GM21576 (cell line): ENCODE measurements around the gene CFAP141.
A peak's percentile ranks its signal among the peaks of the same experiment; 100 is the strongest.
"Not testable (repeated sequence)": the region's sequence is repeated elsewhere in the genome, so short reads cannot be mapped to it uniquely, and the experiment has no call there.

Source experiments
- ATAC-seq: cut with Tn5 transposase; IDR thresholded peaks from one replicate; pipeline ENCODE4 v1.9.1; 2021; ENCODE audit warnings: mild to moderate bottlenecking, moderate library complexity; ENCODE audit not compliant: unreplicated experiment

Gene CFAP141

DNA sequence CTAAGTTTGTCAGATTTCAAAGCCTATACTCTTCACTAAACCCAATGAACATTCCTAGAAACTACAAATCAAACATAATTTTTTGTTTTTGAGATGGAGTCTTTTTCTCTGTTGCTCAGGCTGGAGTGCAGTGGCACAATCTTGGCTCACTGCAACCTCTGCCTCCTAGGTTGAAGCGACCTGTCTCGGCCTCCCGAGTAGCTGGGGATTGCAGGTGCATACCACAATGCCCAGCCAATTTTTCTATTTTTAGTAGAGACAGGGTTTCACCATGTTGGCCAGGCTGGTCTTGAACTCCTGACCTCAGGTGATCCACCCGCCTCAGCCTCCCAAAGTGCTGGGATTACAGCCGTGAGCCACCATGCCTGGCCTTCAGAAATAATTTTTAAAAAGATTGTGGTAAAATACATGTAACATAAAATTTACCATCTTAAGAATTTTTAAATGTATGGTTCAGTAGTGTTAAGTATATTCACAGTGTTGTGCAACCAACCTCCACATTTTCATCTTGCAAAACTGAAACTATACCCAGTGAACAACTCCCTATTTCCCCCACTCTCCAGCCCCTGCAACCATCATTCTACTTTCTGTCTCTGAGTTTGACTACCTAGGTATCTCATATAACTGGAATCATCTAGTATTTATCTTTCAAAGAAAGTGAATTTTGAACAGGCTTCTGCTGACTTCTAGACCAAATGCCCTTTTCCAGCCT, 2.7 kb upstream of the CFAP141 start:
- no peak for ATAC-seq

DNA sequence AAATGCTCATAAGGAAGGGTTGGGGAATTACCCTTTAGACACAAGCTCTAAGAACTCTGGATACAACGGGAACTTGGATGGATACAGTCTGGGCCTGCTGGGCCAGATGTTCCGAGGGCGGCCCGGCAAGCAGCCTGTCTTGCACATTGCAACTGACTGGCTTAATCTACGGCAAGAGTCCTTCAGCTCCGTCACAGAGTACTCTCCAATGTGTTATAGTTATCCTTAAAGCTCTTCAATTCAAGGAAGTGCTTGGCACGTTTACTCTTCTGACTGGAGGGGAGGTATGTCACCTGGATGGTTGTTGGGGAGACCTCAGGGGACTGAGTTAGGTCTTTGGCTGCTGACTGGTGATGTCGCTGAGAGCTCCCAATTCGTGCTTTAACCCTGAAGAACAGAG, 1.1 kb upstream of the CFAP141 start:
- ATAC-seq: no peak

DNA sequence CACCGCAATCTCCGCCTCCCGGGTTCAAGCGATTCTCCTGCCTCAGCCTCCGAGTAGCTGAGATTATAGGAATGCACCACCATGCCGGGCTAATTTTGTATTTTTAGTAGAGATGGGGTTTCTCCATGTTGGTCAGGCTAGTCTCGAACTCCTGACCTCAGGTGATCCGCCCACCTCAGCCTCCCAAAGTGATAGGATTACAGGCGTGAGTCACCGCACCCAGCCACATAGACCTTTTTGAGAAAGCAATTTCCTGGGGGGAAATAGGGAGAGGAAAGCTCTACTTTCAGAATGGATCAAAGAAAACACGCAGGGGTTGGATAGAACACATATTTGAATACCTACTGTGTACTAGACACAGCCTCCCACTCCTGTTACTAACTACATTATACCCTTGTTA, 355 bp downstream of the CFAP141 start:
- not testable (repeated sequence) for ATAC-seq

DNA sequence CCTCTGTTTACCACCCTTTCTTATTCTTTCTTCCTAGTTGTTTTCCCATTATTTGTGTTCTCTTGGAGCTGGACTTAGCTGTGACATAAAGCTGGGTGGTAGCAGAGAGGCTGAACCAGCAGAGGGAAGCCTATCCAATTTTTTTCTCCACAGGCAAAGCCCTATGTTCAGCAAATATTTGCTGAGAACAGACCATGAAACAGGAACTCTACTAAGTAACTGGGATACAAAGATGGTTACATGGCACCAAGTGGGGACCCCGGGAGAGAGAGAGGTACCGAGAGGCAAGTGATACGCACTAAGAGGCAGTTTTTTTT, 6.6 kb downstream of the CFAP141 start:
- ATAC-seq: no peak

DNA sequence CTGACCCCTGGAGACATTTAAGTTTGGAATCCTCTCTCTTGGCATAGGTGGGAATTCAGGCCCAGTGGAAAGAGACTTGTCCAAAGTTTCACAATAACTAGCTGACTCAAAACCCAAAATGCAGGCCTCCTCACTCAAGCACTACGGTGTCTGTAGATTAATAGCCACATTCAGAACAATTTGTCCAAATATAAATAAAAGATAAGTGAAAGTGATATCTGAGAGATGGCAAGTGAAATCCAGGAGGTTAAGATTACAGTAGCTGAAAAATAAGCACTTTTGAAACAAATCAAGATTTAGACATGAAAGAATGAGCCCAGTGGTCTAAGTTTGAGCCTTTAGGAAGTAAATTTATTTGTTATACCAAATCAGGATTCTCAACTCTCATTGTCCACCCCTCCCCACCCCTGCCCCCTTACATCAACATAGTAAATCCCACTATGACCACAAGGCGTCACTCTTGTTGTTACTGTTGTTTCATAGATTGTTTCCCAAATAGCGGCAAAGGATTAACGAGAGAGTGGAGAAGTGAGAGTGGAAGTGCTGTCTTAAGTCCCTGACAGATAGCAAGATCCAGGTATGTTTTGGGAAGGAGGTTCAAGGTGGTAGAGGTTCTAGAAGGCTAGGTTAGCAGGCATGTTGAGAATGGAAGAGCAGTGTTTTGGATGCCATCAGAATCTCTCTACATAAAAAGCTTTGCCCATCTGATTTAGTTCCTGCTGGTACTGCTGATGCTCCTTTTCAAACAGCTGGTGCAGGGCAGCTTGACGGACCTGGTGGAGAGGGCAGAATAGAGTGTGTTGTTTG, 7.2 kb downstream of the CFAP141 start:
- no peak for ATAC-seq

DNA sequence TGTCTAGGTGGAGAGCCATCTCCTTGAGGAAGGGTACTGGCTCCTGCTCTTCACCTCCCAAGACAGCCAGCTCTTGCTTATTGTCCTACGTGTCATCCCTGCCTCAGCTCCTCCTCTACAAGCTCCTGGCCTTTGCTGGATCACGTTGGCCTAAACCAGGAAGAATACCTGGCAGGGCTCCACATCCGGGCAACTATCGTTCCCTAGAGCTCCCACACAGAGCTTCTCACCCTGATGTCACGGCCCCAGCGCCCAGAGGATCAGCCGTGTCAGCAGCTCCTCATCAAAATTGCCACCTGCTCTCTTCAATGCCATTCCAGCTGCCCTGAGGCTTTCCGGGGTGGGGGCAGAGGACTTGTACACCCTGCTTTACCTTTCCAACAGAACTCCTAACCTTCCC, 12.3 kb downstream of the CFAP141 start:
- no peak for ATAC-seq

DNA sequence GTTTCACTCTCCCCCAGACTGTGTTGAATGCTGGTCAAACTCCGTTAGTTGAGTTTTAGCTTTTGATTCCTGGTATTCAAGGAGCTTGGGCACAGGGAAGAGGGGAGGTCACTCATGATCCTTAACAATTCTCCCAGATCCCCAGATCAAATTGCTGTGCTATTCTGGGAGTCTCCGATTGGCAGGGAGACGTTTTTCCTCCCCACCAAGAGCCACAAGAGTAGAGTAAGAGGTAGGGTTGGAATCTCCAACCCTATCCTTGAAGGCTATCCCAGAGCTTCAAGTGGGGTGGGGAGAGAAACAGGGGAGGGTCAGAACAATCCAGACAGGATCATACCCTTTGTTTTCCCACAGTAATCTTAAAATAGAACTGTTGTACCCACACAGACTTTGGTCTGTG, 13.7 kb downstream of the CFAP141 start:
- ATAC-seq: no peak

DNA sequence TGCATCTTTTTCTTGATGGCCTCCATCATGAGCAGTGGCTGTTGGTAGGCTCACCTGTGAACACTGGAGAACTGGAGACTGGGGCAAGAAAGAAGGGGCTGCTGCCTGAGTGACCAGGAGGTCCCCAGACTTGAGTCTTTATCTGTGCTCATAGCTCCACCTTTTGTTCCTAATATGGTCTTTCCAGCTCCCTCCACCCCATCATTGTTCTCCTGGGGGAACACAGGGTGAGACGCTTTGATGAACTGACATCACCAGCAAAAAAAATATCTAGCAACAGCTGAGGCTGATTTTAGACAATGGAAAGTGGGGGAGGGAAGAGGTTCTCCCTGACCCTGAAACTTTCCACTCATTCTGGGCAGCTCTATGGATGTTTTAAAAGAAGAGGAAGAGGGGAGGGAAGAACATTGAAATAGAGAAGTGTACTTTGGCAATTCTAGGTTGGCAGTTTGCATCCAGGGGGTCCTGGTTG, 14.1 kb downstream of the CFAP141 start, which contains the start of gene TPM3:
TSS of gene TPM3 (minus strand) at position 111 of the 472 bp plus-strand sequence. CDS start at position 29, 82 bp downstream.
- no peak for ATAC-seq

DNA sequence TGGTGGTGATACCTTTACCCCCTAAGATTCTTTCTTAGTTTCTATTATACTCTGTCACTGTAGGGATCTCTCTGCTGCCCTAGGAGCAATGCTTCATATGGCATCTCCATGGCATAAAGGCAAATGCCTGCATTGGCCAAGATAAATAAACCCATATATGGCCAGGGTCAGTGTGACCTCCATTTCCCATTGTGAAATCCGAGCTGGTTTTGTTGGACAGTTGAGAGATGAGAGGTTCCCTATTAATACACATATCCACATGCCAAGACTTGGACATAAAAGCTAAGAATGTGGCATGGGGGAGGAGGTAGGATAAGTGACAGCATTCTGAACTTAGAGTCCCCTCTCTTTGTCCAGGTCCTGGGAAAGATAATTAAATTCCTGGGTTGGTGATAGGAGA, 15.6 kb downstream of the CFAP141 start:
- ATAC-seq: no peak

DNA sequence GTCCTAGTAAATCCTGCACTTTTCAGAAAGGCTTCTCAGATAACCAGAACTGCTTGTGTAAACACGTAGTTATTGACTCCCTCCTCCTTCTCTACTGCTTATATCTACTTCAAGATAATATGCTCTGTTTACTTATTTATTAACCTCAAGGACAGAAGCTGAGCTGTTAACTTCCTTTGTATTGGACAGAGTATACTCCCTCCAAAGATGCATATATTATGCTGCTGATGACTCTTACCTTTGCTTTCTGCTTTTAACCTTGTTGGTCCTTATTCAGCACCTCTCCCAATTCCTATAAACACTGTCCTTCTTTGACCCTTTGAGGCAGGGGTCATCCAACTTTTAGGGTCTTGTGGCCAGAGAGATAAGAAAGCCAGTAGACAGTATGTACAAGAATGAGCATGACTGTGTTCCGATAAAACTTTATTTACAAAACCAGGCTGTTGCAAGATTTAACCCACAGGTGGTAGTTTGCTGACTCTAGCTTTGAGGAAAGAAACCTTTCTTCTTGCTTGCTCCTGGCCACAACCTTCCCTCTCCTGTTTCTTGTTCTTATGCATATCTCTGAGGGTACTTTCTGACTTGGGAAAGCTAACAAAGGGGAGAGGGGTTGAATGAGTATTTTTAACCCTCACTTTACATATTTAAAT, 19.2 kb downstream of the CFAP141 start:
- no peak for ATAC-seq

DNA sequence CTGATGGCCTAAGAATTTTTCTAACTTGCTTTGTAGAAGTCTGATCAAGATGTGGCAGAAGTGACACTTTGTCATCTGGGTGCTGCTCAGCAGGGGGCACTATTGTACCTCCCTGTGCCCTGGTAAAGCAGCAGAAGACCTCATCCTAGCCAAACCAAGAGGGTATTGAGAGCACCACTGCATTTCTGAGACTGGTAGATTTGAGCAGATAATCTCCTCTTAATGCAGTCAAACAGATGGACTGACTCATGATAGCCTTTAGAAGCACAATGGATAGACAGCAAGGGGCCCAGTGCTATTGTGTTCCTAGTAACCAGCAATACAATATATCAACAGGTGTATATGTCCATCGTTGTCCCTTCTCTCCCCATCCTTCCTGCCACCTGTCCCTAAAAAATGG, 20.0 kb downstream of the CFAP141 start:
- no peak for ATAC-seq

DNA sequence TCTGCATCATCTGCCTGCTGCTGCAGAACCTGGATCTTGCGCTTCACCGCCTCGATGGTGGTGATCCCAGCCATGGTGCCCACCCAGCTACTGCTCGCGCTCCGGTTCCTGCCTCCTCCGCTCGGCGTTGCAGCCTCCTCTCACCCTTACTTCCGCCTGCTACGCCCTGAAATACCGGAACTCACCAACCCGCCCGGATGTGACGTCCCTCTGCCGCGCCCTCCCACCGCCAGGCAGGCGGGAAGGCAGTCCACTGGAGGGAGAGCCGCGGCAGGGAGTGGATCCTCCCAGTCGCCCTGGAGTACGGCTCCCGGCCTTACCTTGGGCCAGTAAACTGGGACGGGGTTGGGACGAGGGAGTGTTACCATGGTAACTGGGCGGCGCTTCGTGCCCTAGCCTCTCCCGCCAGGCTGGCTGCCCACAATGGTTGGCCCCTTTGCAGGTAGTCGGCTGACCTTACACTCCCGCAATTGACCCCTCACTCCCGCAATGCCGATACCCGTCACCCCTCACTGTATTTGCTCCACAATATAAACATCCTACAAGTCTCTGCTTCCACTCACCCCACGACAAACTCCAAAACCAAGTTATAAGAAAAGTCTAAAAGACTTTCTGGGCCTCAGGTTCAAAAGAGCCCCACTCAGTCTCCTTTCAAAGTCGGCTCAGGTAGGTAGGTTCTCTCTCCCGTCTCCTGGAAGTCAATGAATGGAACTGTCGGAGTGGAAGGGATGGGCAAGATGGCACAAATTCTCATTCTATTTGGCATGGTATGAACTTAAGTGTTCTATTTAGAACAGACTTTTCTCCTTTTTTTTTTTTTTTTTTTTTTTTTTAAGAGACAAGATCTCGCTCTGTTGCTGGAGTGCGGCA, 22.9 kb downstream of the CFAP141 start:
- peak; percentile 70 for ATAC-seq

DNA sequence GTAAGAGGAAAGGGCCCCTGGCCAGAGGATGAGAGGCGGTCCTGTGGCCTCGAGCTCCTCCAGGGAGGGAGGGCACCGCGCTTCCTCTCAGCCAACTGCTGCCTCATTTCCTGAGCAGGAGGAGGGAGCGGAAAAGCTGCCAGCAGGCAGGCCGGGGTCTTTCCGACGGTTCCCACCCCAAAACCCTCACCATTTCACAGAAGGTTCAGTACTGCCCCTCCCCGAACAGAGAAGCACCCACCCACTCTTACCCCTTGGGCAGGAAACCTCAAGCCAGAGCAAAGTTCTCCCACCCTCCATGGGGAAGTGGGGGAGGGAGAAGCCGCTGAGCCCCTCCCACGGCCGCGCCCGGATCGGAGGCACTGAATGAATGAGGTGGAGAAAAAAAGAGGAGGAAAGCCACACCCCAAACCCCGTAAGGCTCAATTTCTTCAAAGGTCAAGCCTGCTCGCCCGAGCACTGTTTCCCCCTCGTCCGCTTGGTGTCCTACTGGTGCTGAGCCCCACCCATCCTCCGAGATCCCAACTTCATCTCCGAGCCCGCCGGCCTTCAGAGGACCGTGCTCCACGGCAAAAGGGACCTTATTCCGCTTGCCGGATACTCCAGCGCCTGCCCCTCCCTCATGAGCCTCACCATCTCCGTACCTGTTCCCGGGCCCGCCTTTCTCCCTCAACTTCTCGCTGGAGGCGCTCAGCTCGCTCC, 23.6 kb downstream of the CFAP141 start:
- ATAC-seq: peak; percentile 46

DNA sequence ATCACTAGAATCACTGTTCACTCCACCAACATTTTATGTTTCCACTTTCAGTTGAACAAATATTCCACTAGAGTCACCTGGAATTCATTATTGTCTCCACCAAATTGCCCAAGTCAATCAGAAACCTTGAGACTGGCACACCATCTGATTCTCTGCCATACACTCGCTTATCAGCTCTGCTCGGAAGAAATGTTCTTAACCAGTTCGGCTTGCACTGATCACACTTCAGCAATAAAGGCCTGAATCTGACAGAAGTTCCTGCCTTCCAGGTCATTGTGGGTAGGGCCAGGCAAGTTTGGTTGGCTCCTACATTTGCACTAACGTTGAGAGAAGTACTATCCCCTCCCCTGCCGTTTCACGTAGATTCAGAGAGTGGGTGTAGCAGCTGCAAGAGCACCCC, 24.2 kb downstream of the CFAP141 start:
- ATAC-seq: no peak

DNA sequence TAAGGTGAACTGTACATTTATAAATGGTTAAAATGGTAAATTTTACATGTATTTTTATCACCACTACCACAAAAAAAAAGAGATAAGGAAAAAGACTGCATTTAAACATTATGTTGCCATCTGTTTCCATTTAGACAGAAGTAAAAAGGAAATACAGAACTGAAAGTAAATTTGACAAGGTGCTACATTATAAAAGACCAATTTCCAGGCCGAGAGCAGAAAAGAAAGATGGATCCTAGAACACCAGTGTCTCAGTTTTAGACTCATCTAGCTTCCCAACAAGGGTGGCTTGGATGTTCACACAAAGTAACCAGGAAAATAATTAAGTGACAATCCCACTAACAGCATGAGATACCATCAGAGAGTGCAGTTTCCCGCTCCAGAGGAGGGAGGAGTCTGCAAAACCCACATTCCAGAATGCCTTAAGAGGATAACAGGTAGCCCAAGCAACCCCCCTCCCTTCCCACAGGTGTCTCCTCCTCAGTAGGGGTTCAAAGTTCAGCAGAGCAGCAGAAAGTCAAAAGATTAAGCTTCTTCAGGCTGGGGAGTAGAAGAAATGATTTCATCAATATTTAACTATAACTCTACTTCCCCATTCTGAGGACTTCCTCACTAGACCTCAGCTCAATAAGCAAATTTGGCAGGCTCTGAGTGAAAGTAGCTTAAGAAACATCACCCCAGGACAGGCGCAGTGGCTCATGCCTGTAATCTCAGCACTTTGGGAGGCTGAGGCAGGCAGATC, 26.0 kb downstream of the CFAP141 start:
- no peak for ATAC-seq

DNA sequence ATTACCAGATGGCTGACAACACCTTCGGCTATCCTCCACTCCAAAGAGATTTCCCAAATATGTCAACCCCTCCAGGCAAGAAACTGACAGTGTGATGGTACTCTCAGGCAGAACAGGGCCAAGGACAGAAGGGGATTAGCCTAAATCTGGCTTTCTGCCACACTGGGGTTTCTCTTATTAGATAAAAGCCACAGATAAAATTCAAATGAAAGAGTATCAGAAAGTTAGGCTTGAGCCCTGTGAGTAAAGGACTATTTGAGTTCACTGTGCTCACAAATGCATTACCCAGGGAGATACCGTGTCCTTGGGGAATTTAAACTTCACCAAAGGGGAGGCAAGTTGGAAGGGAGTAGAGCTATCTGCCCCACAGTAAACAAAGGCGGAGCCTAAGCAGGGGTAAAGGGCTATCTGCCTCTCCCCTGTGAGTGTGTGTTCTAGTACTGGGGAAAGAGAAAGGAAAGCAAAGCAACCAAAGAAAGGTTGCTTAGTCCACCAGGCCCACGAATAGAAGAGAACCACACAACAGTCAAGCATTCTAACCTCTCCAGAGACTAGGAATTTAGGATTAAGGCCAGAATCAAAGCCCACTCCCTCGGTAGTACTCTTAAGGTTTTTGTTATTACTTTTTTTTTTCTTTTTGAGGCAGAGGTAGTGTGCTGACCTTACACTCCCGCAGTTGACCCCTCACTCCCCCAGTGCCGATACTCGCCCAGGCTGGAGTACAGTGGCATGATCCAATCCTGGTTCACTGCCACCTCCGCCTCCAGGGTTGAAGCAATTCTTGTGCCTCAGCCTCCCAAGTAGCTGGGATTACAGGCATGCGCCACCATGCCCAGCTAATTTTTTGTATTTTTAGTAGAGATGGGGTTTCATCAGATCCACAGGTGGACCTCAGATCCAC, 27.0 kb downstream of the CFAP141 start:
- no peak for ATAC-seq

DNA sequence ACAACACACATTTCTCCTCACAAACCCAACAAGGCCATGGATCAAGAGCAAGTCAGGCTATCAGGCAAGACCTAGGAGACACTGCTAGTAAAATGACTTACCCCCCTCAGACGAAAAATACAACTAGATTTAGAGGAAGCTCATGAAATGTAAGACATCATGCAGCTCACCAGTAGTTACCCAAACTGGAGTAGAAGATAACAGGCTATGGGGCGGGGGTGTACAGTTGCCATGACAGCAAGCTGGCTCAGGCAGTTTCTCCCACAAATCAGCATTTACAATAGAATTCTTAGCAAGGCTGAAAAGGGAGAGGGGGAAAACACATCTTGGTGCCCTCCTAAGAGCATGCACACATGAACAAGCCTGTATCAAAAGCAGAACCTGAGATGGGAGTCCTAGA, 28.1 kb downstream of the CFAP141 start:
- no peak for ATAC-seq

DNA sequence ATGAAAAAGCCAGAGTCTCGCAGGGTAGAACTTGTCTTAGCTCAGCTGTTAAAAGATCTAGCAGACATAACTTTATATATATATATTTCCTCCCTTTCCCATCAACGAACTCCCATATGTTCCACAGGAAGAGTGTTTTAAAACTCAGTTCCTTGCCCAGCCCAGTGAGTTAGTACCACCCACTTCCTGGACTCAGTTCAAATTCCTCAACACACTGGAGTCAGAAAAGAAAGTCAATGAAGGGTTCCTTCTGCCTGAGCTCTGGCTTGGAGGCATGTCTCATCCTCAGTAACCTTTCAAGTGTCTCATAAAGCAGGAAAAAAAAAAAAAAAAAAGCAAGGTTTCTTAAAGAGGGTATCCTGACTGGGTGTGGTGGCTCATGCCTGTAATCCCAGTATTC, 29.8 kb downstream of the CFAP141 start:
- no peak for ATAC-seq

DNA sequence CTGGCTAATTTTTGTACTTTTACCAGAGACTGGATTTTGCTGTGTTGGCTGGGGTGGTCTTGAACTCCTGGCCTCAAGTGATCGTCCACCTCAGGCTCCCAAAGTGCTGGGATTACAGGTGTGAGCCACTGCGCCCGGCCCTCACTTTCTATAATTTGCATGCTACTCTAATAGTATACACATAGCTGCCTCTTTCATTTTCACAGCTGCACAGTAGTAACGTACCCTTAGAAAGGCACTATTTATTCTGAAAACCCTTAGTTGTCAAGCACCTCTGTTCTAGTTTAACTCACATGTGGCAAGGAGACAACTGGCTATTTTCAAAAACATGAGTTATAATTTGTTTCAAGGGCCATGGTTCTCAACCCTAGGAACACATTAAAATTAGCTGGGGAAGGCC, 31.5 kb downstream of the CFAP141 start:
- ATAC-seq: no peak
